ENCODE results near the gene MMP28.

The MMP28 gene, protein sequence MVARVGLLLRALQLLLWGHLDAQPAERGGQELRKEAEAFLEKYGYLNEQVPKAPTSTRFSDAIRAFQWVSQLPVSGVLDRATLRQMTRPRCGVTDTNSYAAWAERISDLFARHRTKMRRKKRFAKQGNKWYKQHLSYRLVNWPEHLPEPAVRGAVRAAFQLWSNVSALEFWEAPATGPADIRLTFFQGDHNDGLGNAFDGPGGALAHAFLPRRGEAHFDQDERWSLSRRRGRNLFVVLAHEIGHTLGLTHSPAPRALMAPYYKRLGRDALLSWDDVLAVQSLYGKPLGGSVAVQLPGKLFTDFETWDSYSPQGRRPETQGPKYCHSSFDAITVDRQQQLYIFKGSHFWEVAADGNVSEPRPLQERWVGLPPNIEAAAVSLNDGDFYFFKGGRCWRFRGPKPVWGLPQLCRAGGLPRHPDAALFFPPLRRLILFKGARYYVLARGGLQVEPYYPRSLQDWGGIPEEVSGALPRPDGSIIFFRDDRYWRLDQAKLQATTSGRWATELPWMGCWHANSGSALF

DNA sequence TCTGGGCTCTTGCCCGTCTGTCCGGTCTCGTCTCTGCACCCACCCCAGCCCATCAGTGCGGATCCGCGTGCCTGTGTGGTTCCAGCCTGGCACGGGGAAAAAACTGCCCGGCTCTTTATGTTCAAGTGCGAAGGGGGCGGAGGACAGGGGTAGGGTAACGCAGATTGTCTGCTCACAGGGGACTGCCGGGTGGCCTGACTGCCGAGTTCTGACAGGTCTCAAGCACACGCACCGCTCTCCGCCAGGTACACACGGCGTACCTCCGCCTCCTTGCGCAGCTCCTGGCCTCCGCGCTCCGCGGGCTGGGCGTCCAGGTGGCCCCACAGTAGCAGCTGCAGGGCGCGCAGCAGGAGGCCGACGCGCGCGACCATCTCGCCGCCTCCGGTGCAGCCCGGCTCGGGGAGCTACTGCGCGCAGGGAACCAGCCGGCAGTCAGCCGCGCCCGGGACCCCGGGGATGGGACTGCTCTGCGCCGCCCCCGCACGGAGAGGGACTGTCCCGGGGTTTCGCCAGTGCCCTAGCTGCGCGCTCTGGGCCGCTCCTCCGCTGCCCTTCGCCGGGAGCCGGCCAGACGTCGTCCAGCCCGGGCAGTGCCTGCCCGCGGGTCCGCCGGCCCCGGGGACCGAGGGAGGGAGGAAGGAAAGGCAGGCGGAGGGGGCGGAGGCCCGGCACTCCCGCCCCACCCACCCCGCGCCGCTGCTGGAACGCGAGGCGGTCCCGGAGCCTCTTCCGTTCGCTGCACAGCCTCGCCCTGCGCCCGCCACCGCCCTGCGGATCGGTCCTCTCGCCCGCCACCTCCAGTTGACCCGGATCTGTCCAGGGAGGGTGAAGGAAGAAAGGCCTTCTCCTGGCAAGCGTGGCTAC is at the start of gene MMP28:
TSS of gene MMP28 (minus strand) at position 635 of the 864 bp plus-strand sequence. CDS start at position 371, 264 bp downstream.
- no peaks in the 10 kb centered on the region for H3F3A ChIP-seq (ENCODE audit: insufficient read depth)
- H4K20me1 ChIP-seq (ENCODE audit: low read depth, low read length), result no peaks in the 10 kb centered on the region
- H3K4me3 ChIP-seq (ENCODE audit: insufficient read depth, low read length, poor library complexity, severe bottlenecking), result no peak within 1 kb of the TSS
- H3K9me2 ChIP-seq (replicated peaks; ENCODE audit: insufficient read depth, low read length), result no peaks in the 10 kb centered on the region
- H3K27ac ChIP-seq (ENCODE audit: low read depth, low read length), result no peak within 1 kb of the TSS
- no peaks in the 10 kb centered on the region for H3K36me3 ChIP-seq (ENCODE audit: low read length)
- H3K9ac ChIP-seq (ENCODE audit: low read length), result no peak within 1 kb of the TSS
- H3K79me2 ChIP-seq (ENCODE audit: insufficient read depth, low read length), result no peaks in the 10 kb centered on the region
- no peak within 1 kb of the TSS for H2AFZ ChIP-seq (ENCODE audit: low read depth, low read length, severe bottlenecking)
- H3K27me3 ChIP-seq (ENCODE audit: low read length), result no peaks in the 10 kb centered on the region
- H3K9me3 ChIP-seq (ENCODE audit: insufficient read depth, low read length), result no peaks in the 10 kb centered on the region
- TF ChIP-seq EZH2phosphoT487 (conservative IDR thresholded peaks at IDR 0.05; ENCODE audit: low read length), result no peak
- no peak within 1 kb of the TSS for H3K4me2 ChIP-seq (ENCODE audit: low read depth, low read length, poor library complexity, severe bottlenecking)

DNA sequence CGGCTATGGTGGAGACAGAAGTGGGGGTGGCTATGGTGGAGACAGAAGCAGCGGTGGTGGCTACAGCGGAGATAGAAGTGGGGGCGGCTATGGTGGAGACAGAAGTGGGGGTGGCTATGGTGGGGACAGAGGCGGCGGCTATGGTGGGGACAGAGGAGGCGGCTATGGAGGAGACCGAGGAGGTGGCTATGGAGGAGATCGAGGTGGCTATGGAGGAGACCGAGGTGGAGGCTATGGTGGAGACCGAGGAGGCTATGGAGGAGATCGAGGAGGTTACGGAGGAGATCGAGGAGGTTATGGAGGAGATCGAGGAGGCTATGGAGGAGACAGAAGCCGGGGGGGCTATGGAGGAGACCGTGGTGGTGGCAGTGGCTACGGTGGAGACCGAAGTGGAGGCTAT is 49.1 kb upstream of the MMP28 start:
- no peak overlapping the region for H2AFZ ChIP-seq (ENCODE audit: low read depth, low read length, severe bottlenecking)
- no peak overlapping the region for H3K4me3 ChIP-seq (ENCODE audit: insufficient read depth, low read length, poor library complexity, severe bottlenecking)
- TF ChIP-seq, protein P1, sequence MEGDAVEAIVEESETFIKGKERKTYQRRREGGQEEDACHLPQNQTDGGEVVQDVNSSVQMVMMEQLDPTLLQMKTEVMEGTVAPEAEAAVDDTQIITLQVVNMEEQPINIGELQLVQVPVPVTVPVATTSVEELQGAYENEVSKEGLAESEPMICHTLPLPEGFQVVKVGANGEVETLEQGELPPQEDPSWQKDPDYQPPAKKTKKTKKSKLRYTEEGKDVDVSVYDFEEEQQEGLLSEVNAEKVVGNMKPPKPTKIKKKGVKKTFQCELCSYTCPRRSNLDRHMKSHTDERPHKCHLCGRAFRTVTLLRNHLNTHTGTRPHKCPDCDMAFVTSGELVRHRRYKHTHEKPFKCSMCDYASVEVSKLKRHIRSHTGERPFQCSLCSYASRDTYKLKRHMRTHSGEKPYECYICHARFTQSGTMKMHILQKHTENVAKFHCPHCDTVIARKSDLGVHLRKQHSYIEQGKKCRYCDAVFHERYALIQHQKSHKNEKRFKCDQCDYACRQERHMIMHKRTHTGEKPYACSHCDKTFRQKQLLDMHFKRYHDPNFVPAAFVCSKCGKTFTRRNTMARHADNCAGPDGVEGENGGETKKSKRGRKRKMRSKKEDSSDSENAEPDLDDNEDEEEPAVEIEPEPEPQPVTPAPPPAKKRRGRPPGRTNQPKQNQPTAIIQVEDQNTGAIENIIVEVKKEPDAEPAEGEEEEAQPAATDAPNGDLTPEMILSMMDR (IDR thresholded peaks at IDR 0.05; ENCODE audit: insufficient read depth, low read length, poor library complexity, severe bottlenecking), result no peak
- no peak for TF ChIP-seq EZH2phosphoT487 (conservative IDR thresholded peaks at IDR 0.05; ENCODE audit: low read length)
- no peak overlapping the region for H3K9ac ChIP-seq (ENCODE audit: low read length)
- no peaks in the 10 kb centered on the region for H3K9me2 ChIP-seq (replicated peaks; ENCODE audit: insufficient read depth, low read length)
- H3K36me3 ChIP-seq (ENCODE audit: low read length), result peaks cover 48% of the 10 kb centered on the region
- no peaks in the 10 kb centered on the region for H3K27me3 ChIP-seq (ENCODE audit: low read length)
- H3K79me2 ChIP-seq (ENCODE audit: insufficient read depth, low read length), result peaks cover 9% of the 10 kb centered on the region
- H3F3A ChIP-seq (ENCODE audit: insufficient read depth), result peaks cover 10% of the 10 kb centered on the region; the same call in 1 of the 2 replicates
- no peak overlapping the region for H3K27ac ChIP-seq (ENCODE audit: low read depth, low read length)
- peaks cover 4% of the 10 kb centered on the region; the same call in 1 of the 2 replicates for H4K20me1 ChIP-seq (ENCODE audit: low read depth, low read length)
- H3K4me2 ChIP-seq (ENCODE audit: low read depth, low read length, poor library complexity, severe bottlenecking), result no peak overlapping the region
- H3K9me3 ChIP-seq (ENCODE audit: insufficient read depth, low read length), result no peaks in the 10 kb centered on the region

DNA sequence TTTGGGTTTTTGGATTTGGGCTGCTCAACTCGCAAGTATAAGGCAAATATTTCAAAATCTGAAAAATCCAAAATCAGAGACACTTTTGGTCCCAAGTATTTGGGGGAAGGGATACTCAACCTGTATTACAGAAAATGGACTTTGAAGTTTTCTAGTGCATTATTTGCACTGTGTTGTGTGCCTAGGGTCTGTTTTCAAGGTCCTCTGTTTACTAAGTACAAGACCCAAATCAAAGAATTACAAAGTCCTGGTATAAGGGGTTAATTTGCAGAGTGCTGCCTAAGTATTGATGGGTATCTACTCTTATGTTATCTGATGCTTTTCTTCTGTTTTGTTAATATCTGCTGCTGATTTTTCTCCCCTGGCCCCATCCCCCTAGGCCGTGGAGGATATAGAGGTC is 48.3 kb upstream of the MMP28 start:
- no peak overlapping the region for H3K9ac ChIP-seq (ENCODE audit: low read length)
- peaks cover 10% of the 10 kb centered on the region; the same call in 1 of the 2 replicates for H3F3A ChIP-seq (ENCODE audit: insufficient read depth)
- no peak overlapping the region for H3K4me3 ChIP-seq (ENCODE audit: insufficient read depth, low read length, poor library complexity, severe bottlenecking)
- H2AFZ ChIP-seq (ENCODE audit: low read depth, low read length, severe bottlenecking), result no peak overlapping the region
- peaks cover 9% of the 10 kb centered on the region for H3K79me2 ChIP-seq (ENCODE audit: insufficient read depth, low read length)
- no peaks in the 10 kb centered on the region for H3K27me3 ChIP-seq (ENCODE audit: low read length)
- TF ChIP-seq, protein P1 (IDR thresholded peaks at IDR 0.05; ENCODE audit: insufficient read depth, low read length, poor library complexity, severe bottlenecking), result no peak
- TF ChIP-seq EZH2phosphoT487 (conservative IDR thresholded peaks at IDR 0.05; ENCODE audit: low read length), result no peak
- no peaks in the 10 kb centered on the region for H3K9me2 ChIP-seq (replicated peaks; ENCODE audit: insufficient read depth, low read length)
- H3K4me2 ChIP-seq (ENCODE audit: low read depth, low read length, poor library complexity, severe bottlenecking), result no peak overlapping the region
- H3K36me3 ChIP-seq (ENCODE audit: low read length), result peaks cover 53% of the 10 kb centered on the region
- no peak overlapping the region for H3K27ac ChIP-seq (ENCODE audit: low read depth, low read length)
- H3K9me3 ChIP-seq (ENCODE audit: insufficient read depth, low read length), result no peaks in the 10 kb centered on the region
- H4K20me1 ChIP-seq (ENCODE audit: low read depth, low read length), result peaks cover 4% of the 10 kb centered on the region; the same call in 1 of the 2 replicates
